Pulmonary artery endothelial cell (primary cell): ENCODE results near the gene CADPS. TPM values are rescaled to one million over a fixed set of nuclear protein-coding genes. Genes with fewer than 3 reads are reported as not detected.

Source experiments
- DNase-seq: peaks from one replicate; pipeline ENCODE4 v3.0.0-alpha.2; 2011; ENCODE audit warnings: low read depth, low spot score
- total RNA-seq: library from RNA; depleted of rRNA; stranded (reverse); fragments of >200 nt; gene quantifications from 2 replicates; pipeline ENCODE4 v1.2.3, GENCODE V29; 2014

The CADPS gene
- total RNA-seq, 1 donor from 2014 or later = not detected

GRCh38 chr3:62363275-62363674, 511.9 kb downstream of the CADPS start:
- DNase-seq = no peak

- DNase-seq = no peak
These were observed 513.4 kb downstream of the CADPS start for GRCh38 chr3:62361824-62362223.

GRCh38 chr3:62361261-62361660, 514.0 kb downstream of the CADPS start:
- DNase-seq = no peak

- no peak for DNase-seq
These were observed 515.7 kb downstream of the CADPS start for GRCh38 chr3:62359531-62359930.

GRCh38 chr3:62356356-62356755, 518.9 kb downstream of the CADPS start:
- DNase-seq = no peak

GRCh38 chr3:62355703-62356102, 519.5 kb downstream of the CADPS start:
- DNase-seq = no peak
